ENCODE measurements around the gene ZNF598. TPM values are rescaled to one million over a fixed set of nuclear protein-coding genes. Genes with fewer than 3 reads are reported as not detected.

ZNF598 gene
- total and polyA plus RNA-seq, 8 donors, result 26.0 to 93.6 (median 50.8) TPM

GRCh38 chr16:2002406-2003230 lies 7.0 kb downstream of the ZNF598 start:
- TF ChIP-seq CTCF (IDR thresholded peaks at IDR 0.05), result no peak
- Histone ChIP-seq H3K9me3 (no peaks in the 10 kb centered on the region), H3K27me3 (no peaks in the 10 kb centered on the region), H3K36me3 (peaks cover 19 to 57% (median 39%) of the 10 kb centered on the region in 3 donors), H3K4me1 (peaks cover 14 to 33% (median 33%) of the 10 kb centered on the region in 3 donors), H3K27ac (no peak overlapping the region), H3K4me3 (no peak overlapping the region)
- intact Hi-C loops (cut with DNase I), result no loop called here
- peak in 5 of 6 donors; percentile 16 to 79 (median 57) for DNase-seq
- WGBS, 2 donors, result 90 to 91% methylated on average over 47 of the region's 47 CpGs
- FAIRE-seq, result no peak
- no peak for ATAC-seq

GRCh38 chr16:2001456-2002355 lies 7.9 kb downstream of the ZNF598 start:
- TF ChIP-seq CTCF (IDR thresholded peaks at IDR 0.05), result no peak
- peak in 5 of 6 donors; percentile 8 to 80 (median 51) for DNase-seq
- intact Hi-C loops (cut with DNase I), result no loop called here
- H3K4me3 ChIP-seq, result no peak overlapping the region
- FAIRE-seq, result no peak
- no peaks in the 10 kb centered on the region for H3K27me3 ChIP-seq
- no peak for ATAC-seq
- no peak overlapping the region for H3K27ac ChIP-seq
- H3K36me3 ChIP-seq, result peaks cover 19 to 64% (median 39%) of the 10 kb centered on the region in 3 donors
- WGBS, 2 donors, result 92 to 94% methylated on average over 47 to 53 of the region's 53 CpGs
- peaks cover 9 to 25% (median 24%) of the 10 kb centered on the region in 3 donors for H3K4me1 ChIP-seq
- H3K9me3 ChIP-seq, result no peaks in the 10 kb centered on the region

- Histone ChIP-seq H3K36me3 (peaks cover 19 to 64% (median 39%) of the 10 kb centered on the region in 3 donors), H3K9me3 (no peaks in the 10 kb centered on the region), H3K4me3 (no peak overlapping the region), H3K27me3 (no peaks in the 10 kb centered on the region), H3K4me1 (peaks cover 9 to 23% (median 20%) of the 10 kb centered on the region in 3 donors), H3K27ac (no peak overlapping the region)
- ATAC-seq (no peak), FAIRE-seq (no peak), DNase-seq (peak in 2 of 6 donors; percentile 27 to 69)
- intact Hi-C loops (cut with DNase I), result no loop called here
- TF ChIP-seq CTCF (IDR thresholded peaks at IDR 0.05), result no peak
- WGBS, 2 donors, result 95 to 96% methylated on average over 18 to 19 of the region's 19 CpGs
Measured at GRCh38 chr16:2001035-2001434, 8.6 kb downstream of the ZNF598 start.

GRCh38 chr16:1999866-2000514 lies 9.6 kb downstream of the ZNF598 start:
- no peak for FAIRE-seq
- H3K36me3 ChIP-seq, result peaks cover 19 to 64% (median 39%) of the 10 kb centered on the region in 3 donors
- 88 to 90% methylated on average over 26 to 28 of the region's 28 CpGs for WGBS, 2 donors
- no peak for TF ChIP-seq CTCF (IDR thresholded peaks at IDR 0.05)
- no peak overlapping the region for H3K27ac ChIP-seq
- H3K9me3 ChIP-seq, result no peaks in the 10 kb centered on the region
- no peaks in the 10 kb centered on the region for H3K27me3 ChIP-seq
- H3K4me1 ChIP-seq, result peaks cover 9 to 15% (median 10%) of the 10 kb centered on the region in 3 donors
- intact Hi-C loops (cut with DNase I), result no loop called here
- DNase-seq, result peak in 4 of 6 donors; percentile 16 to 79 (median 46)
- ATAC-seq, result no peak
- H3K4me3 ChIP-seq, result no peak overlapping the region
